ENCODE results near the gene GOLGA1.

- no peak for TF ChIP-seq CTCF (IDR thresholded peaks at IDR 0.05; ENCODE audit: insufficient read depth, low read depth, low read length)
- no peak for TF ChIP-seq EZH2 (IDR thresholded peaks at IDR 0.05; ENCODE audit: insufficient read depth, low read length)
These were observed 82.4 kb downstream of the GOLGA1 start for GRCh38 chr9:124858330-124859046.
